ENCODE results near the gene CETP.
A peak's percentile ranks its signal among the peaks of the same experiment; 100 is the strongest.

CETP gene

DNA sequence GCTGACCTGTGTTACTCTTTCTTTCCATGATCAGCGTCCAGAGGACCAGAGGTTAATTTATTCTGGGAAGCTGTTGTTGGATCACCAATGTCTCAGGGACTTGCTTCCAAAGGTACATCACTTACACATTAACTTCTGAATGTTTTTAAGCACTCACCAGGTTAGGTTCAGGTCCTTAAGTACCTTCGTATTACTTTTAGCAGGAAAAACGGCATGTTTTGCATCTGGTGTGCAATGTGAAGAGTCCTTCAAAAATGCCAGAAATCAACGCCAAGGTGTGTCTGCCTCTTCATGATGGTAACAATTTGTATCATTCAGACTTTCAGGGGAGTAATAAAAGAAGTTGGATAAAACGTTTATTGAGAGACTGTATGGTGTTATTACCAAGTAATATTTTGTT is 26.5 kb upstream of the CETP start:
- DNase-seq, result no peak

DNA sequence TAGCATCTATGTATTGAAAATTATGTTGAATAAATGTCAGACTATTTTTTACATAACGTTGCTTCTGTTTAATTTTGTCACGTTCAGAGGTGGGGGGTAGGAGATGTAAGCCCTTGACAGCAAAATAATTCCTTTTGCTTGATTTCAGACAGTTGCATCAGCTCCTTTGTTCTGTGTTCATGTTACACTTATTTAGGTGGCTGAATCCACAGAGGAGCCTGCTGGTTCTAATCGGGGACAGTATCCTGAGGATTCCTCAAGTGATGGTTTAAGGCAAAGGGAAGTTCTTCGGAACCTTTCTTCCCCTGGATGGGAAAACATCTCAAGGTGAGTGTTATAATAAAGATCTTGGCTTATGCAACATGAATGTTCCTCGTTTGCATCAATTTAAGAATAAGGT is 25.3 kb upstream of the CETP start:
- DNase-seq, result no peak

DNA sequence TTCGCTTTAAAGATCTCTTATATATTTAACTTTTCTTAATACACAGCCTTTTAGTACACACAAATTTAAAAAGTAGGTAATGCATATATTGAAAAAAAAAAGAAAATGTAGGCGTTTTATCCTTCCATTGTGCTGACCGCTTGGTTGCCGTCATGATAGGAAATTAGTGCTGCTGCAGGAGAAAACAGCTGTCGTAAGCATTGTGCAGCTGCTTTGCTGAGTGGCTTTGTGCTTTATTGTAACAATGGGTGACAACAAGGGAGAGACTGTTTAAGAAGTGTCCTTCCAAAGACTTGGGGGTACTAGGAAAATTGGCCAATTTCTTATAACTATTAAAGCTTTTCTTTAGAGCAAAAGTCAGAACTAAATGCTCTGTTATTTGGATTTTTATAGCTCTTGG is 24.8 kb upstream of the CETP start:
- no peak for DNase-seq

DNA sequence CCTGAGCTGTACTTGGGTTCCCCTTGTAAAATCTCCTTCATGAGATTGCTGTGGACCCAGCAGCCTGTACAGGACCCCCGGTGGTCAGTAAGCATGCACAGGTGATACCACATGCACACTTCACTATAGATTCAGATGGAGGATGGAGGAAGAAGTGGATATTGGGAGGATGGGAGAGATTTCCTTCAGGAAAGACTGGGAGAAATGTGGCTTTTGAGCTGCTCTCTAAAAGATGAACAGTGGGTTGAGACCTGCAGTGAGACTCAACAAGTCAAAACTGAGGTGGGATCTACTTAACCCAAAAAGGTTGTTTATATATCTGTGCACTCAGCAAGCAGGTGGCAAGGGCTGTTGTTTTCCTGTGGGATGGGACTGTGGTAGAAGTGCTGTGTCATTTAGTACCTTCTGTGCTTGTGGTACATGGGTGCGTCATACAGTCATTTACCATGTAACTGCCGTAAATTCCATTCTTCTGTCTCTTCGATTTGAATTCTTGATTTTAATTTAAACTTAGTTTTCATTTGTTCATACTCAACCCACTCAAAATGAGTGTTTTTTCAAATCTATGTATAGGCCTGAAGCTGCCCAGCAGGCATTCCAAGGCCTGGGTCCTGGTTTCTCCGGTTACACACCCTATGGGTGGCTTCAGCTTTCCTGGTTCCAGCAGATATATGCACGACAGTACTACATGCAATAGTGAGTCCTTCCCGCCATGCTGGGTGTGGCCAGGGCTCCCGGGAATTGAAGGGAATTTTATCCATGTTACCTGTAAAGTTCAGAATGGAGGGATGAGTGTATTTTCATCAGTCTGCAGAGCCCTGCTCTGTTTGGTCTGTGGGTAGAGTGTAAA is 22.9 kb upstream of the CETP start:
- DNase-seq, result no peak

DNA sequence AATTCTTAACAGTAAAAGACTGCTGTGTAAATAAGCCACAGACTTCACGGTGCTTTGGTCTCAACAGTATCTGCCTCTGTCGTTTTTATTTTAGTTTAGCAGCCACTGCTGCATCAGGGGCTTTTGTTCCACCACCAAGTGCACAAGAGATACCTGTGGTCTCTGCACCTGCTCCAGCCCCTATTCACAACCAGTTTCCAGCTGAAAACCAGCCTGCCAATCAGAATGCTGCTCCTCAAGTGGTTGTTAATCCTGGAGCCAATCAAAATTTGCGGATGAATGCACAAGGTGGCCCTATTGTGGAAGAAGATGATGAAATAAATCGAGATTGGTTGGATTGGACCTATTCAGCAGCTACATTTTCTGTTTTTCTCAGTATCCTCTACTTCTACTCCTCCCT is 21.9 kb upstream of the CETP start:
- DNase-seq, result no peak

DNA sequence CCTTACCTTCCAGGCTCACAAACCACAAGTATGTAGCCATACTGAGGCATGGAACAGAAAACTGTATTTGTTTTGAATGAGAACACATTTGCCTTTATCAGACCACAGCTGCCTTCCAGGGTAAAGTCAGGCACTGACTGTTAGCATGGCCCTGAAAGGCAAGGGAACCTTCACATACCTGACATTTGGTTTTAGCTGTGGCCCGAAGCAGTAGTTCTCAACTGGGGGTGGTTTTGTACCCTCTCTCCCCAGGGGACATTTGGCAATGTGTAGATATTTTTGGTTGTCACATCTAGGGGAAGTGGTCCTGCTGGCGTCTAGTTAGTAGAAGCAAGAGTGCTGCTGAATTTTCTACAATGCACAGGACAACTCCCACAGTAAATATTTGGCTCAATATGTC is 20.7 kb upstream of the CETP start:
- DNase-seq, result no peak

DNA sequence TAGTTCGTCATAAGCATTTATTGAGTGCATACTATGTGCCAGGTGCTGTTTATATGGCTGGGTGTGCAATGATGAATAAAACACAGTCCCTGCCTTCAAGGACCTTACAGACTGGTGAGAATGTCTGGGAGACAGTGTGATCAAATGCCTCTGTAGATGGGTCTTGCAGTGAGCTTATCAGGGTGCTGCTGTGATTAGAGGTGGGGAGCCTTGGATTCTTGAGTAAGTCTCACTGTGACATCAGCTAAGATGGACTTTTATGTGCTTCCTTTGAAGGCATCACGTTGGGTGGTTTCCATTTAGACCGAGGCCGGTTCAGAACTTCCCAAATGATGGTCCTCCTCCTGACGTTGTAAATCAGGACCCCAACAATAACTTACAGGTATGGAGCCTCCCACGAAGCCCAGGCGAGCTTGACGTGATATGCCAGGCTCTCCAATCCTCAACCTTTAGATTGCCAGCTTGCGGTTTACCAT is 19.9 kb upstream of the CETP start:
- DNase-seq, result no peak

DNA sequence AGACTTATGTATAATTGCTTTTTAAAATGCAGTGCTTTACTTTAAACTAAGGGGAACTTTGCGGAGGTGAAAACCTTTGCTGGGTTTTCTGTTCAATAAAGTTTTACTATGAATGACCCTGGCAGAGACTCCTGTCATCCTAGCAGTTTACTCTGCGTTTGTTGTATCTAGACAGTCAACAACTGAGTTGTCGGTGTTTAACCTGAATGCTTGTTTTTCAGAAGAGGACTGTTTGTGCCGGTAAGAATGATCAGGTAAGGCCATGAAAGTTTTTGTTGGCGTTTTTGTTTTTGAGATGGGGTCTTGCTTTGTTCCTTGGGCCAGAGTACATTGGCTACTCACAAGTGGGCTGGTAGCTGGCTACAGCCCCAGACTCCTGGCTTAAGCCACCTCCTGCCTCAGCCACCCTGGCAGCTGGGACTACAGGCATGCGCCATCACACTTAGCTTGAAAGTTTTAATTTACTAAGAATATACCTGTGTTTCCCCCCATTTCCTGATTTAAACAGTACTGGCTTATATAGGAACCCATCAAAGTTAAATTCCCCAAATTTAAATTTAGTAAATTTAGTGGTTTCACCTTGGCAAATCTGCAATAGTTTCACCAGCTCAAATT is 17.9 kb upstream of the CETP start:
- no peak for DNase-seq

DNA sequence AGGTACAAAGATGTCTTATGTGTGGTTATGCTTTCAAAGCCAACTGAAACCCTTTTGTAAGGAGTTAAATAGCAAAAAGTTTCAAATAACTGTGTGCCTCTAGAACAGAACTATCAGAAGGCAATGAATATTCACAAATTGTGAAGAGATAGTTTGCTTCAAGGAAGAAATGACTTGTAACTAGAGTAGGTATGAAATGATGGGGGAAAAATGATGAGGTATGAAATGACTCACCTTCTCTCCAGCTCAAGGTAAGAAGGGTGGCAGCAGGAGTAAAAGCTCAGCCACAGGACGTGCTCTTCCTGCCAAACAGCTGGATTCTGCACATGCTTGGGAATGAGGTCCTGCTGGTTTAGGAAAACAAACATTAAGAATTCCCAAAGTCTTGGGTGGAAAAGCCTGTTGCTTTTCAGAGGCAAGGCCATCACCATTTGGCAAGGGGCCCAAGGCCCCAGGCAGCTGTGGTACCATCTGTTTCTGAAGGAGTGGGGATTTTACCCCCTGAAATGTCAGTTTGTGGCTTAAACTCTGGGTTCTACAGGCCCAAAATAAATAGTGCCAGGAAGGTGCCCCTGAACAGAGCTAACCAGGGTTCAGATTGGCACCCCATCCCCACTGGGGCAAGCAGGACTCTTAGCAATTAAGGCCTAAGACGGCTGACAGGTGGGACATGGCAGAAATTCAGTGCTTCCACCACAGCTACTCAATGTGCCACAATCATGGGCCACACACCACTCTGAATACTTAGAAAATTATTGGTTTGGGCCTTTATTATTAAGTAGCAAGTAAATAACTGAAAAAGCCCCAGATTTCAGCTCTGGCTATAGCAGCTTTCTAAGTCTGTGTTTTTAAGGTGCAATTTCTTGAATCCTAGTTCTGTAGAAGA is 16.6 kb upstream of the CETP start:
- DNase-seq, result no peak

DNA sequence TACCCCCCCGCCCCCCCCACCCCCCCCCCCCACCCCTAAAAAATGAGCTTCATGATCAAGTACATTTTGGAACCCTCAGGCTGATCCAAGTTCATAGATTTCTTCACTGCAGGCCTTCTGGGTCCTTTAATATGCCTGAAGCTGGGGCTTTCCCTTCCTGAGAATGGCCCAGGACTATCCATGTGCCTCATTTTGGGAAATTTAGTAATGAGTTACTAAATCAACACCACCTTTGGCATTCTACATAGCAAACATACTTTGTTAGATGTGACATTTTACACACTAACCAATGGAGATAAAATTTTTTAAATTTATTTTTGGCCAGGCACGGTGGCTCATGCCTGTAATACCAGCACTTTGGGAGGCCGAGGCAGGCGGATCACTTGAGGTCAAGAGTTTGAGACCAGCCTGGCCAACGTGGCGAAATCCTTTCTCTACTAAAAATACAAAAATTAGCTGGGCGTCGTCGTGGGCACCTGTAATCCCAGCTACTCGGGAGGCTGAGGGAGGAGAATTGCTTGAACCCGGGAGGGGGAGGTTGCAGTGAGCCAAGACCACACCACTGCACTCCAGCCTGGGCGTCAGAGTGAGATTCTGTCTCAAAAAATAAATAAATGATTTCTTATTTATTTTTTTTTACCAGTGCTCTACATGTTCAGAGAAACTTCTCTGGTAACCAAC is 15.8 kb upstream of the CETP start:
- DNase-seq, result no peak

DNA sequence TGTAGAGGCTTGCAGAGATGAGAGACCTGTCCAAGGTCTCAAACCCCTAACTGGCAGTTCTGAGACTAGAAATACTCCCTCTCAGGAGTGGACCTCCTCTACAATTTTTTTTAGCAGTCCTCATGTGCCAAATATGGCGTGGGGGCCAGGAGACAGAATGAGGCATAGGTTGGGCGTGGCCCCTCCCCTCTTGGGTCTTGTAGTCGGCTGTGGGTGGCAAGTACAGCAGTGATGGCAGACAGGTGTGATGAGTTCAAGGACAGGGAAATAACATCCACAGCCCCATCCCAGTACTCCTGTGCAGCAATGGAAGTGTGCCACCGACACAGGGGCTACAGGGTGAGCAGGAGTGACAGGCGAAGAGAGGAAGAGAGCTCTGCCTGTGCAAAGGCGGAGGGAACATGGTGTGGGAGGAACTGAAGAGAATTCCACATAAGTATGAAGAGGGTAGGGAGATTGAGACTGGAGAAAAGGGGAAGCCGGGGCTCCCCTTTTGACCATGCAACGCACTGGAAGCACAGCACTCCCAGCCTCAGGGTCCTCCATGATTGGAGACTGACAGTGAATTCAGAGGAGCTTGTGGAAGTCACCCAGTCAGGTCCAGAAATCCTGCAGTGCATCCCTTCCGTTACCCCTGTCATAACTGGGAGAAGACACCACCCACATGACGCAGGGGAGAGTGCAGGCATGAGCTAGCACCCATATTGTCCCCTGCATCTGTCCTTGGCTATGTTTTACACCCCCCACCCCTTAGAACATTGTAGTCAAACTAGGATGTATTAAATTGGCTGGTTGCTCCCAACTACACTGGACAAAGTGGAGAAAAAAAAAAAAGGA is 14.8 kb upstream of the CETP start:
- DNase-seq, result no peak

DNA sequence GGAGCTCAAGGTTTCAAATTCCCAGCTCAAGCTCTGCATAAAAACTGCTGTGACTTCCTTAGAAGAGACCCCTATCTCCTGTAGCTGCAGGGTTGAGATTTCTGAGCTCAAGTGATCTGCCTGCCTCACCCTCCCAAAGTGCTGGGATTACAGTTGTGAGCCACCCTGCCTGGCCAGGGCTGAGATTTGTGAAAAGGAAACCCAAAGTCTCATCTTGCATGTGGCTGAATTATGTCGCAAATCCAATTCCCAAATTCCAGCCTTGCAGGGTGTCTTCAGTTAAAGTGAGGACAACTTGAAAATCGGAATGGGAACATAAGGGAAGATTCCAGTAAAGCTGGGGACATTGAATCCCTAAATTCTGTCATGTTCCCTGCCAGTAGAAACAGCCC is 14.2 kb upstream of the CETP start:
- DNase-seq, result no peak

DNA sequence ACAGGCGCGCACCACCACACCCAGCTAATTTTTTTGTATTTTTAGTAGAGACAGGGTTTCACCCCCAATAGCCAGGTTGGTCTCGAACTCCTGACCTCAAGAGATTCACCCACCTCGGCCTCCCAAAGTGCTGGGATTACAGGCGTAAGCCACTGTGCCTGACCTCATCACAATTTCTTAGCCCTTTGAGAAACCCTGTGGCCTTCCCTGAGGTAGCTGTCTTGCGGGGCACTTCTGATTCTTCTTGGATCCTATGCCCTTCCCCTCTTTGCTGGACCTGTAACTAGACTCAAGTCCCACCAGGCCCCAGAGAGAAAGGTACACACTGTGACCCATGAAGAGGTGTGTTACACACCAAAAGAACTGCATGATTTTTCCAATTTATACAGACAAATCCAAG is 13.5 kb upstream of the CETP start:
- DNase-seq, result no peak

DNA sequence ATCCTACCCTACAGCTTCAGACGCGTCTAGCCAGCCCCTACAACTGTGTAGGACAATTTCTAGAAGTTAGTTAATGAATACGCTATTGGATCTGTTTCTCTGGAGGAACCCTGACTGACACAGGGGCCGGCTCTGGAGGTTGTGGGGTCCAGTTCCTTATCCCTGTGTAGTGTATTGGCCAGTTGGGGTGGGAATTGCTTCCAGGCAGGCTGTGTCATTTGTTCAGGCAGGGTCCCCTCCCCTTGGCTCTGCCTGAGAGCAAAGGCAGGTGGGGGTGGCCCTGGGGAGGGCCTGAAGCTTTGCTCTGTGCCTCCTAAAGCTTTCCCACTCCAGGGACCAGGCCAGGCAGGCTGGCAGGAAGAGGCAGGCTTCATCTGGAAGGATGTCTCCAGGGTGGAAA is 11.7 kb upstream of the CETP start:
- DNase-seq, result no peak

DNA sequence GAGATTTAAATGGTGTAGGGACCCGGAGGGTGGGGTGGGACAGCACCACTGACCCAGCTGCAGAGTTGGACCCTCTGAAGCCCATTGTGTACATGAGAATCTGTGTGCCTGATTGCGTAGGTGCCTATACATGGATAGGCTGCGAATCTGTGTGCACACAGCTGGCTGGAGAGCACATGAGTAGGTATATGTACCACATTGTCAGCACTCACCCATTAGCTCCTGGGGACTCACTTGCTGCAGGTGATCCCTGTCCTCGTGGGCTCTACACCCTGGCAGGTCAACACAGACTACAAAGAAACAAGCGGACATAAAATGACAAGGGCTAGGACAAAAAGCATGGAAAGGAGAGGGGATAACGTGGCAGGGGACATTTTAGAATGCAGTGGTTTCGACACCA is 11.3 kb upstream of the CETP start:
- no peak for DNase-seq

DNA sequence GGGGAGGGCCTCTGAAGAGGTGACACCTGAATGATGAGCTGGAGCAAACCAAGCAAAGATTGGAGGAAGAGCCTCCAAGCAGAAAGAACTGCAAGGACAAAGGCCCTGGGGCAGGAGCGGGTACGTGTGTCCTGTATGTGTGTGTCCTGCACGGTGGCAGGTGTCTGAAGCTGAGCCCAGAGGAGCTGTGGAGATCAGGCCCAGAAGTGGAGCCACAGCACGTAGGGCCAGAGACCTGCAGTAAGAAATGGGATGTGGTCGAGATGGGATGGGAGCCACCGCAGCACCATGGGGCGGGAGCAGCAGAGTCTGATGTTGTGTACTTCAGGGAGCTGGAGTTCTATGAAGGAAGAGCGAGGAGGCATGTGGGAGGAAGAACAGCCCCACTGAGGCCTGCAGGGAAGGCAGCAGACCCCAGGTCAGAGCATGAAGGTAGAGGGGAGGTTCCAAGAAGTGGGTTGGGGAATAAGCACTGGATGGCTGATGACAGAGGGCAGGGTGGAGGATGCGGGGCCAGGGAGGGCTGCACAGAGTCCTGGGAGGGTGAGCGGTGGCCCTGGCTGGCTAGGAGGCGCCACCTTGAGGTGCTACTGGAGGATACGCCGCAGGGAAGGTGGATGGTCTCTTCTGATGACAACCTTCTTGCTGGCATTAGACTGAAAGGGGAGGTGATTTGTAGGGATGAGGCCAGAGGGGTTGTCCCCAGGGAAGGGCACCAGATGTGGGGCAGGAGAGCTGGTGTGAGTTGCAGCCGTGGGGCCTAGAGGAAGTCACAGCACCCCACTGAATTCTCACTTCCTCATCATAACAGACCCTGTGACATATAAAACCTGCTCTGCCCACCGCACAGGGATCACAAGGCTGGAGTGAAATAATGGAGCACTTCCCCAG is 10.6 kb upstream of the CETP start:
- DNase-seq, result peak; percentile 77

DNA sequence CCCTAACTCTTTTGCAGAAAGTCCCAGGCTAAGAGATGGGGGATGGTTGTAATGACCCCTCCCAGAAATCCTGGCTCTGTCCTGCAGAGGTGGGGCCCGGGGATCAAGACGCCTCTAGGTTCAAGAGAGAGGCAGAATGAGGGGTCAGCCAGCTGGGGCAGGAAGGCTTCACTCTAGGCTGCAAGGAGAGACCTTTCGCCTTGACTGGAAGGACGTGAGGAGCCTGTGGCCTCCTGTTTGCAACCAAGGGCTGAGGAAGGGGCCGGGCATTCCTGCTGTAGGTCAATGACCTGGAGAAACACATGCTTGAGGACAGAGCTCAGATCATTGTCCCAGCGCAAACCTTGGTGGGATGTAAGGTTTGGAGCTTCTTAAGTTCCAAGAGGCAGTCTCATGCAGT is 8.7 kb upstream of the CETP start:
- DNase-seq, result no peak

DNA sequence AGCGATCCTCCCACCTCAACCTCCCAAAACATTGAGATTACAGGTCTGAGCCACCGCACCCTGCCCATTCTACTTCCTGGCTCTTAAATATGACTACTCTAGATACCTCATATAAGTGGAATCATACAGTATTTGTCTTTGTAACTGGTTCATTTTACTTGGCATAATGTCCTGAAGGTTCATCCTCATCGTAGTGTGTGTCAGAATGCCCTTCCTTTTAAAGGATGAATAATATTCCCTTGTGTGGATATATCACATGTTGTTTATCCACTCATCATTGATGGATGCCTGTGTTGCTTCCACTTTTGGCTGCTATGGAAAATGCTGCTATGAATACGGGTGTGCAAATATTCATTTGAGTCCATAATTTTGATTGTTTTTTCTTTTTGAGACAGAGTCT is 5.7 kb upstream of the CETP start:
- no peak for DNase-seq

DNA sequence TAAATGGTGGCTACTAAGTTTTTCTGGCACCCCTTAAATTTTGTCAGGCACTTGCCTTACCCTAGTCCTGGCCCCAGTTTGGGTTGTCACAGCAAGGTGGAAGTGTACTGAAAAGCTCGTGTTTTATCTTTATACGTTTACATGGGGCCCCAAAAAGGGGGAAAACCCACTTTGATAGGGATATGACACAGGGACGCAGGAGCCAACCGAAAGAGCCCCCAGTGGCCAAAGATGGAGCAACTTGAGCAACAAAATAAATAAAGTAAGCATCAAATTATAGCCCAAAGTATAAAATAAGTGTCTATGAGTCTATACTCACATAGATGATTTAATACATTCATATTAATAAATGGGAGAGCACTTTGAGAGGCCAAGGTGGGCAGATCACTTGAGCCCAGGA is 5.0 kb upstream of the CETP start:
- peak; percentile 29 for DNase-seq

DNA sequence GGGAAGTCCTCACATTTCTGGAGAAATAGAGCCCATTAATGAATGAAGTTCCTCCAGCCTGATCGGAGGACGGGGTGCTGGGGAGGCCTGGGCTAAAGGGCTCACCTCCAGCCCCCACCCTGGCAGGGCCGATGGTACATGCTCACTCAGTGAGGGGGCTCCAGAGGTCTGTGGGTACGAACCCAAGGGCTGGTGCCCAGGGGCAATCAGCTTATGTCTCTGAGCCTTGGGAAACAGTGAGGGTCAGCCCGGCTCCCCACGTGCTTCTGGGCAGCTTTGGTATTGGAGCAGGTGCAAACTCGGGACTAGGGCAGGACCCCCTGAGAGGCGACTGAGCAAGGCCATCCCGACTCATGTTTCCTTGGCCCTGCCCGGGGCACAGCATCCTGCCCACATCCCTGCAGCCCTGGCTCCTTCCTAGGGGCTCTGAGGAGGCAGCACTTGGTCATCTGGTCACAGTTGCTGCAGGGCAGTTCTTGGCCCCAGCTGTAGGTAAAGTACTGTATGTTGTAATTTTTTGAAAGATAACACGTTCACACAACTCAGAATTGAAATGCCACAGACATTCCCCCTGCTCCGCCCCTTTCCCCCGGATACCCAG is 969 bp upstream of the CETP start:
- DNase-seq, result no peak

DNA sequence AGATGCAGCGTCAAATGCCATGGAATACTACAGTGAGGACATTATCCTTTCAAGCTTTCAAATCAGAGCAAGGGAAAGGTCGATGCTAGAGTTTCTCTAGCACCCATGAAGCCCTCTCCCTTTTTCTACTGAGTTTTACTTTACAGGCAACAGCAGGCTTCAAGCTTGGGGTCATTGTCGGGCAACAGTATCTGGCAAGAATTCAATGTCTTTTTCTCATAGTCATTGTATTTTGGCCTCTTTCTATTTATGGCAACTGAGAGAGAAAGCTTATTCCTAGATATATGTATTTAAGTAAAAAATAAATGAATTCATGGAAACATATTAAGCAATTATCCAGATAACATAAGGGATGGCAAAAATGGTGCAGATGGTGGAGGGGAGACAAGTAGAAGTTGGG is 364 bp upstream of the CETP start:
- no peak for DNase-seq

All from hematopoietic multipotent progenitor cell treated with erythropoietin and hydrocortisone succinate and interleukin-3 and kit ligand, for 4 days (in vitro differentiated cells).